Endodermal cell (in vitro differentiated cells): ENCODE measurements around the gene COL4A1. TPM values are rescaled to one million over a fixed set of nuclear protein-coding genes. Genes with fewer than 3 reads are reported as not detected.
A peak's percentile ranks its signal among the peaks of the same experiment; 100 is the strongest.

Source experiments
- DNase-seq: peaks from one replicate; pipeline ENCODE4 v3.0.0-alpha.2; 2017
- H3K27ac ChIP-seq: 2 replicates; pipeline ENCODE4 v1.5.1; 2013; ENCODE audit warnings: mild to moderate bottlenecking, low read depth, low read length, moderate library complexity
- H3K27me3 ChIP-seq: 2 replicates; pipeline ENCODE4 v1.6.1; 2013; ENCODE audit warnings: mild to moderate bottlenecking, low read length, moderate library complexity; ENCODE audit not compliant: insufficient read depth, control insufficient read depth, poor library complexity, severe bottlenecking
- H3K36me3 ChIP-seq: 2 replicates; pipeline ENCODE4 v1.7.0; 2013; ENCODE audit warnings: mild to moderate bottlenecking, low read length, moderate library complexity; ENCODE audit not compliant: control insufficient read depth, insufficient read depth
- H3K4me1 ChIP-seq: one replicate; pipeline ENCODE4 v1.7.0; 2013; ENCODE audit warnings: low read length; ENCODE audit not compliant: control insufficient read depth, insufficient read depth
- H3K4me3 ChIP-seq: 2 replicates; pipeline ENCODE4 v1.5.1; 2013; ENCODE audit warnings: mild to moderate bottlenecking, low read length, moderate library complexity
- H3K9ac ChIP-seq: 2 replicates; pipeline ENCODE4 v1.6.1; 2013; ENCODE audit warnings: mild to moderate bottlenecking, low read length, moderate library complexity; ENCODE audit not compliant: poor library complexity, severe bottlenecking; ENCODE audit errors: extremely low read depth
- H3K9me3 ChIP-seq: 2 replicates; pipeline ENCODE4 v1.6.1; 2013; ENCODE audit warnings: mild to moderate bottlenecking, low read length, moderate library complexity; ENCODE audit not compliant: control insufficient read depth
- H3K27ac Mint-ChIP-seq: 2 replicates; pipeline ENCODE4 v1.8.0; 2020; ENCODE audit warnings: mixed read lengths
- H3K27me3 Mint-ChIP-seq: 2 replicates; pipeline ENCODE4 v1.8.0; 2021; ENCODE audit warnings: mild to moderate bottlenecking, mixed read lengths; ENCODE audit not compliant: insufficient read depth
- H3K36me3 Mint-ChIP-seq: 2 replicates; pipeline ENCODE4 v1.8.0; 2020; ENCODE audit warnings: low read depth, mixed read lengths
- H3K4me1 Mint-ChIP-seq: 2 replicates; pipeline ENCODE4 v1.8.0; 2020; ENCODE audit warnings: mixed read lengths
- H3K4me3 Mint-ChIP-seq: 2 replicates; pipeline ENCODE4 v1.8.0; 2020; ENCODE audit warnings: mild to moderate bottlenecking, moderate library complexity, mixed read lengths
- H3K9me3 Mint-ChIP-seq: 2 replicates; pipeline ENCODE4 v1.8.0; 2020; ENCODE audit warnings: mild to moderate bottlenecking, mixed read lengths
- WGBS, 2 experiments: methylation state at CpG; one replicate each; pipeline versions ENCODE4 v1.1.5 to v1.1.7; 2013; ENCODE audit warnings: missing lambda C conversion rate in 2 of 2, mixed read lengths in 1 of 2; ENCODE audit not compliant: insufficient coverage in 1 of 2, insufficient read length in 1 of 2; 5-methylcytosine and 5-hydroxymethylcytosine counted together
- total RNA-seq, 2 donors: library from RNA; stranded (reverse); fragmentation: NEBNext Ultra II Directional in 1 of 2; extraction: Animal tissue kit (Norgen Biotek cat#: 25700) in 1 of 2; gene quantifications; 2 replicates in 1 of 2; 3 replicates in 1 of 2; pipeline ENCODE4 v1.2.1, GENCODE V29; 2021
- TF ChIP-seq, protein P1 (sequence below): fragments of 200-600 bp; sonication (generic); conservative IDR thresholded peaks from 2 replicates; pipeline ENCODE4 v1.5.0; 2021; ENCODE audit warnings: antibody characterized with exemption, mild to moderate bottlenecking

COL4A1 gene
- total RNA-seq, 2 donors from 2014 or later = 702 to 764 TPM

DNA sequence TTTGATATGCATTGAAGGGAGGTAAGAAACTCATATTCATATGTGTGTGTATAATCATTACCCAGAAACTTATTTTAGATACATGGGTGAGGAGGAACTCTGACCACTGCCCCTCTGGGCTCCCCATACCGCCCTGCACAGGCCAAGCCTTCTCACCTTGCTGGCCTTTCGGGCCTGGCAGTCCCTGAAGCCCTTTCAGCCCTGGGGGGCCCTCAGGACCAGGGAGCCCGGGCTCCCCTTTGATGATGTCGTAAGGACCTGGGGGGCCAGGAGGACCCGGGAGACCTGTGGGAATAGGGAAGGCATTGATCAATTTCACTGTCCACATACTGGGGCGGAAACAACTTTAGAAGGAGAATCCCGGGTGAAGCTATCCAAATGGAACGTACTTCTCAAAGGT is 142.3 kb downstream of the COL4A1 start:
- H3K27me3 ChIP-seq = no peaks in the 10 kb centered on the region
- Mint-ChIP-seq H3K27ac (no peak overlapping the region), H3K27me3 (no peaks in the 10 kb centered on the region), H3K36me3 (peaks cover 92% of the 10 kb centered on the region), H3K4me3 (no peak overlapping the region), H3K4me1 (no peaks in the 10 kb centered on the region), H3K9me3 (no peaks in the 10 kb centered on the region)
- no peaks in the 10 kb centered on the region for H3K9me3 ChIP-seq
- H3K4me3 ChIP-seq = no peak overlapping the region
- TF ChIP-seq, protein P1, sequence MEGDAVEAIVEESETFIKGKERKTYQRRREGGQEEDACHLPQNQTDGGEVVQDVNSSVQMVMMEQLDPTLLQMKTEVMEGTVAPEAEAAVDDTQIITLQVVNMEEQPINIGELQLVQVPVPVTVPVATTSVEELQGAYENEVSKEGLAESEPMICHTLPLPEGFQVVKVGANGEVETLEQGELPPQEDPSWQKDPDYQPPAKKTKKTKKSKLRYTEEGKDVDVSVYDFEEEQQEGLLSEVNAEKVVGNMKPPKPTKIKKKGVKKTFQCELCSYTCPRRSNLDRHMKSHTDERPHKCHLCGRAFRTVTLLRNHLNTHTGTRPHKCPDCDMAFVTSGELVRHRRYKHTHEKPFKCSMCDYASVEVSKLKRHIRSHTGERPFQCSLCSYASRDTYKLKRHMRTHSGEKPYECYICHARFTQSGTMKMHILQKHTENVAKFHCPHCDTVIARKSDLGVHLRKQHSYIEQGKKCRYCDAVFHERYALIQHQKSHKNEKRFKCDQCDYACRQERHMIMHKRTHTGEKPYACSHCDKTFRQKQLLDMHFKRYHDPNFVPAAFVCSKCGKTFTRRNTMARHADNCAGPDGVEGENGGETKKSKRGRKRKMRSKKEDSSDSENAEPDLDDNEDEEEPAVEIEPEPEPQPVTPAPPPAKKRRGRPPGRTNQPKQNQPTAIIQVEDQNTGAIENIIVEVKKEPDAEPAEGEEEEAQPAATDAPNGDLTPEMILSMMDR = no peak
- peak; percentile 19 for DNase-seq
- peaks cover 97% of the 10 kb centered on the region for H3K36me3 ChIP-seq
- H3K9ac ChIP-seq = no peak overlapping the region
- H3K4me1 ChIP-seq = no peaks in the 10 kb centered on the region
- 94 to 95% methylated on average over 6 to 8 of the region's 8 CpGs for WGBS, 2 experiments
- H3K27ac ChIP-seq = no peak overlapping the region

DNA sequence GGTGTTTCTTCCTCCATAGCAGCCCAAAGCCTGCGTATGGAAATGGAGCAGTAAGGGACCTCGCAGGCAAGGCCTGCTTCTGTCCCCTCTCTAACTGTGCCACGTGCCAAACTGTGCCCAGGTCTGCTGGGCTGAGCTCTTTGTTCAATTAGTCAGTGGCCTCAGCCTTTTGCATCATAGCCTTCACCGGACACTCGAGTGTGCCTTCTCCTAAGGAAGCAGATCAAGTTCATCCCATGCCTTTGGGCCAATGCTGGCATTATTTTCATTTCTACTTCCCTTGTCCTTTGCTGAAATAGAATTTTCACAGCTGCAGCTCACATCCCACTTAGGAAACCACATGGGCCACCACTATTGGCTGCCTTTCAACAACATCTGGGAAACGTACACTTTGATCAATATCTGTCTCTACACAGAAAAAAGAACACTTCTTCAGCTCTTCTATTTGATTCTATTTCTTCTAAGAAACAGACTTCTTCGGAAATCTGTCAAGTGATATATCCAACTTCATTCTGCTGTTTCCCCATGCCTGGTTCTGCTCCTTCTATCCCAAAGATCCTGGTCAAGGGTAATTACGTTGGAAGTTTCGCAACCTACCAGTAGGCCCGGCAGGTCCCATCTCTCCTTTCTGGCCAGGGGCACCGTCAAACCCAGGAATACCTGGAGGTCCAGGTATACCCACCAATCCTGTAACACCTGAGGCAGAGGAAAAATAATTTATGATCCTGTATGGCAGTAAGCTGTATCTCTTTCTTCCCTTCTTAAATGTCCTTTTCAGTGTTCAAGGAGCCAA is 143.9 kb downstream of the COL4A1 start:
- H3K27me3 ChIP-seq = no peaks in the 10 kb centered on the region
- DNase-seq = peak; percentile 22
- Mint-ChIP-seq H3K36me3 (peaks cover 91% of the 10 kb centered on the region), H3K4me3 (no peak overlapping the region), H3K27me3 (no peaks in the 10 kb centered on the region), H3K4me1 (peaks cover 3% of the 10 kb centered on the region), H3K27ac (peak overlapping the region; percentile 56), H3K9me3 (no peaks in the 10 kb centered on the region)
- no peak overlapping the region for H3K9ac ChIP-seq
- H3K9me3 ChIP-seq = no peaks in the 10 kb centered on the region
- TF ChIP-seq, protein P1 = no peak
- 81 to 88% methylated on average over 7 to 11 of the region's 11 CpGs for WGBS, 2 experiments
- H3K36me3 ChIP-seq = peaks cover 94% of the 10 kb centered on the region
- no peaks in the 10 kb centered on the region for H3K4me1 ChIP-seq
- H3K27ac ChIP-seq = no peak overlapping the region
- no peak overlapping the region for H3K4me3 ChIP-seq

DNA sequence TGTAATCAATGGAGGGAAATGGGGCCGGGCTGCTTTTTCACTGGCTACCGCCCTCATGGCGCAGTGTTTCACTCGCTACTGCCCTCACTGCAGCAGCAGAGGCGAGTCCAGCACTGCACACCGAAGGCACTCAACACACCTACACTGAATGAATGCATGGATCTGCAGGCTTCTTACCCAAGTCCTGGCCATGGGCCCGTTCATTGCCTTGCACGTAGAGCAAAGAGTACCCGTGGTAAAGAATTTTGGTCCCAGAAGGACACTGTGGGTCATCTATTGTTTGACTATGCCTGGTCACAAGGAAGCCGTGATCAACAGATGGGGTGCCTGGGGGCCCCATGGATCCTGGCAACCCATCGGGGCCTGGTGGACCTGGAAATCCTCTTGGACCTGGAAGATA is 144.9 kb downstream of the COL4A1 start:
- Mint-ChIP-seq H3K27me3 (no peaks in the 10 kb centered on the region), H3K36me3 (peaks cover 90% of the 10 kb centered on the region), H3K4me1 (peaks cover 7% of the 10 kb centered on the region), H3K27ac (no peak overlapping the region), H3K9me3 (no peaks in the 10 kb centered on the region), H3K4me3 (no peak overlapping the region)
- no peaks in the 10 kb centered on the region for H3K4me1 ChIP-seq
- 94 to 97% methylated on average over 11 of the region's 11 CpGs for WGBS, 2 experiments
- DNase-seq = peak; percentile 34
- H3K9me3 ChIP-seq = no peaks in the 10 kb centered on the region
- no peak overlapping the region for H3K4me3 ChIP-seq
- H3K27ac ChIP-seq = no peak overlapping the region
- peaks cover 94% of the 10 kb centered on the region for H3K36me3 ChIP-seq
- no peak overlapping the region for H3K9ac ChIP-seq
- H3K27me3 ChIP-seq = no peaks in the 10 kb centered on the region
- TF ChIP-seq, protein P1 = no peak
